ENCODE measurements around the gene ZNF408.

DNA sequence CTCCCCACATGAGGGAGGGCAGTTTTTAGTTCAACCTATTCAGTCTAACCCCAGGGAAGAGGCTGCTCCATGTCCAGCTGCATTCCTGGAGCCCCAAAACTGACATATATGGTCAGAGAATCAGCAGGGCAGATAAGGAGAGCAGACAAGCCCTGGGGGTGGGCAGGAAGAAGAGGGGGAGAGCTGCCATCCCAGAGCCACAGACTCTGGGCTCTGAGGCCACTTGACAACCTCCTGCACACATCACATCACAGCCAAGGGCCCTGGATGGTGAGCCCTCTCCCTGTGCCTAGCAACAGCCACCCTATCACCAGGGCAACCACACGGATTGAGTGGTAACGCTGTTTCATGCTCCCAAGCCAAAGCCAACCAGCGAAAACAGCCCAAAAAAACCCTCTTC, 3.5 kb upstream of the ZNF408 start:
- TF ChIP-seq, protein P1, sequence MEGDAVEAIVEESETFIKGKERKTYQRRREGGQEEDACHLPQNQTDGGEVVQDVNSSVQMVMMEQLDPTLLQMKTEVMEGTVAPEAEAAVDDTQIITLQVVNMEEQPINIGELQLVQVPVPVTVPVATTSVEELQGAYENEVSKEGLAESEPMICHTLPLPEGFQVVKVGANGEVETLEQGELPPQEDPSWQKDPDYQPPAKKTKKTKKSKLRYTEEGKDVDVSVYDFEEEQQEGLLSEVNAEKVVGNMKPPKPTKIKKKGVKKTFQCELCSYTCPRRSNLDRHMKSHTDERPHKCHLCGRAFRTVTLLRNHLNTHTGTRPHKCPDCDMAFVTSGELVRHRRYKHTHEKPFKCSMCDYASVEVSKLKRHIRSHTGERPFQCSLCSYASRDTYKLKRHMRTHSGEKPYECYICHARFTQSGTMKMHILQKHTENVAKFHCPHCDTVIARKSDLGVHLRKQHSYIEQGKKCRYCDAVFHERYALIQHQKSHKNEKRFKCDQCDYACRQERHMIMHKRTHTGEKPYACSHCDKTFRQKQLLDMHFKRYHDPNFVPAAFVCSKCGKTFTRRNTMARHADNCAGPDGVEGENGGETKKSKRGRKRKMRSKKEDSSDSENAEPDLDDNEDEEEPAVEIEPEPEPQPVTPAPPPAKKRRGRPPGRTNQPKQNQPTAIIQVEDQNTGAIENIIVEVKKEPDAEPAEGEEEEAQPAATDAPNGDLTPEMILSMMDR (IDR thresholded peaks at IDR 0.05), result no peak
- TF ChIP-seq POLR2AphosphoS5 (IDR thresholded peaks at IDR 0.05), result no peak

Data from prostate gland (tissue), 2 donors.